ENCODE data around the gene TSPAN1. TPM values are rescaled to one million over a fixed set of nuclear protein-coding genes. Genes with fewer than 3 reads are reported as not detected.
"Not testable (repeated sequence)": the region's sequence is repeated elsewhere in the genome, so short reads cannot be mapped to it uniquely, and the experiment has no call there.

TSPAN1 gene
- total and polyA plus RNA-seq, 4 donors = 0.33 to 7.0 (median 2.1) TPM

GRCh38 chr1:46220808-46221207, 45.9 kb downstream of the TSPAN1 start:
- 85% methylated on average over 3 of the region's 3 CpGs for WGBS

DNA sequence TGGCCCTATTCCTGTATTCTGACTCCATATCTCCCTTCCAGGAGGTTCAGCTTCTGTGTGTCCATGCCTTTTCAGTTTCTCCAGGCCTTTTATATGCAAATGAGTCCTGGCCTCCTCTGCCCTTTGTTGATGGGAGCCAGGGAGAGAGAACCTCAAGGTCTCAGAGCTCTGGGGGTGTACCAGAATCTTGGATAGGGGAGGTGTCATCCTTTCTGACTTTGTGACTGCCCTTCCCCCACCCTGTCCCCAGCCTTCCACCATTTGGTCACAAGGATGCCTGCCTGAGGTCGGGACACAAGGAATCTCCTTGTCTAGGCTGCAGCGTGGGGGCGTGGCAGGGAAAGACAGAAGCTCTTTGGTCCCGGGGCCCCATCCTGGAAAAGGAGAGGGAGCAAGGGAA, 46.9 kb downstream of the TSPAN1 start:
- no peaks in the 10 kb centered on the region for H3K9me3 ChIP-seq (ENCODE audit: control insufficient read depth in 4 of 4, low read length in 3 of 4)
- no peaks in the 10 kb centered on the region for H3K27me3 ChIP-seq (ENCODE audit: control insufficient read depth in 4 of 4, insufficient read depth in 4 of 4, low read length in 3 of 4)
- no peak overlapping the region for H3K4me3 ChIP-seq (ENCODE audit: low read depth in 1 of 3, low read length in 3 of 3)
- H3K27ac ChIP-seq (ENCODE audit: low read depth in 1 of 2, low read length in 2 of 2) = no peak overlapping the region
- H3K9ac ChIP-seq (ENCODE audit: low read depth in 1 of 2, low read length in 2 of 2) = no peak overlapping the region
- whole genome bisulfite sequencing = 59% methylated on average over 4 of the region's 4 CpGs
- H3K4me1 ChIP-seq (ENCODE audit: control insufficient read depth in 4 of 4, insufficient read depth in 4 of 4, low read length in 3 of 4) = peaks cover 0 to 2% (median 0%) of the 10 kb centered on the region in 4 donors
- no peak for TF ChIP-seq HNF4G (IDR thresholded peaks at IDR 0.05)
- TF ChIP-seq, protein P1, sequence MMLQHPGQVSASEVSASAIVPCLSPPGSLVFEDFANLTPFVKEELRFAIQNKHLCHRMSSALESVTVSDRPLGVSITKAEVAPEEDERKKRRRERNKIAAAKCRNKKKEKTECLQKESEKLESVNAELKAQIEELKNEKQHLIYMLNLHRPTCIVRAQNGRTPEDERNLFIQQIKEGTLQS (IDR thresholded peaks at IDR 0.05) = no peak
- TF ChIP-seq FOXA2 (IDR thresholded peaks at IDR 0.05) = no peak
- no peak for TF ChIP-seq EGR1 (IDR thresholded peaks at IDR 0.05; ENCODE audit: low read depth in 2 of 2)
- no peak for TF ChIP-seq JUND (IDR thresholded peaks at IDR 0.05)
- TF ChIP-seq HNF4A (conservative IDR thresholded peaks at IDR 0.05) = no peak
- TF ChIP-seq NR2F2 (IDR thresholded peaks at IDR 0.05) = no peak
- no peak for TF ChIP-seq SP1 (IDR thresholded peaks at IDR 0.05)
- no peak for TF ChIP-seq YY1 (IDR thresholded peaks at IDR 0.05)
- TF ChIP-seq ZBTB33 (IDR thresholded peaks at IDR 0.05) = no peak
- no peak for TF ChIP-seq RXRA (IDR thresholded peaks at IDR 0.05)
- DNase-seq (ENCODE audit: low spot score) = no peak
- no peaks in the 10 kb centered on the region for H3K36me3 ChIP-seq (ENCODE audit: control insufficient read depth in 4 of 4, insufficient read depth in 3 of 4, low read depth in 1 of 4, low read length in 3 of 4)

More at GRCh38 chr1:46220808-46221207, 45.9 kb downstream of the TSPAN1 start:
- H3K9me3 ChIP-seq (ENCODE audit: control insufficient read depth in 4 of 4, low read length in 3 of 4) = no peaks in the 10 kb centered on the region
- DNase-seq (ENCODE audit: low spot score) = no peak
- H3K36me3 ChIP-seq (ENCODE audit: control insufficient read depth in 4 of 4, insufficient read depth in 3 of 4, low read depth in 1 of 4, low read length in 3 of 4) = no peaks in the 10 kb centered on the region
- H3K4me1 ChIP-seq (ENCODE audit: control insufficient read depth in 4 of 4, insufficient read depth in 4 of 4, low read length in 3 of 4) = peaks cover 0 to 2% (median 0%) of the 10 kb centered on the region in 4 donors
- H3K27me3 ChIP-seq (ENCODE audit: control insufficient read depth in 4 of 4, insufficient read depth in 4 of 4, low read length in 3 of 4) = no peaks in the 10 kb centered on the region
- H3K4me3 ChIP-seq (ENCODE audit: low read depth in 1 of 3, low read length in 3 of 3) = no peak overlapping the region
- no peak for TF ChIP-seq FOXA2 (IDR thresholded peaks at IDR 0.05)
- TF ChIP-seq NR2F2 (IDR thresholded peaks at IDR 0.05) = no peak
- no peak for TF ChIP-seq YY1 (IDR thresholded peaks at IDR 0.05)
- TF ChIP-seq MAX (IDR thresholded peaks at IDR 0.05) = no peak
- no peak for TF ChIP-seq SP1 (IDR thresholded peaks at IDR 0.05)
- no peak for TF ChIP-seq EGR1 (IDR thresholded peaks at IDR 0.05; ENCODE audit: low read depth in 2 of 2)
- no peak for TF ChIP-seq FOXA1 (IDR thresholded peaks at IDR 0.05)
- no peak for TF ChIP-seq RAD21 (IDR thresholded peaks at IDR 0.05)
- TF ChIP-seq HNF4A (conservative IDR thresholded peaks at IDR 0.05) = no peak
- TF ChIP-seq ZBTB33 (IDR thresholded peaks at IDR 0.05) = no peak
- no peak for TF ChIP-seq JUND (IDR thresholded peaks at IDR 0.05)
- TF ChIP-seq GABPA (IDR thresholded peaks at IDR 0.05 in 1 of 2, conservative IDR thresholded peaks at IDR 0.05 in 1 of 2) = no peak
- TF ChIP-seq, protein P2, sequence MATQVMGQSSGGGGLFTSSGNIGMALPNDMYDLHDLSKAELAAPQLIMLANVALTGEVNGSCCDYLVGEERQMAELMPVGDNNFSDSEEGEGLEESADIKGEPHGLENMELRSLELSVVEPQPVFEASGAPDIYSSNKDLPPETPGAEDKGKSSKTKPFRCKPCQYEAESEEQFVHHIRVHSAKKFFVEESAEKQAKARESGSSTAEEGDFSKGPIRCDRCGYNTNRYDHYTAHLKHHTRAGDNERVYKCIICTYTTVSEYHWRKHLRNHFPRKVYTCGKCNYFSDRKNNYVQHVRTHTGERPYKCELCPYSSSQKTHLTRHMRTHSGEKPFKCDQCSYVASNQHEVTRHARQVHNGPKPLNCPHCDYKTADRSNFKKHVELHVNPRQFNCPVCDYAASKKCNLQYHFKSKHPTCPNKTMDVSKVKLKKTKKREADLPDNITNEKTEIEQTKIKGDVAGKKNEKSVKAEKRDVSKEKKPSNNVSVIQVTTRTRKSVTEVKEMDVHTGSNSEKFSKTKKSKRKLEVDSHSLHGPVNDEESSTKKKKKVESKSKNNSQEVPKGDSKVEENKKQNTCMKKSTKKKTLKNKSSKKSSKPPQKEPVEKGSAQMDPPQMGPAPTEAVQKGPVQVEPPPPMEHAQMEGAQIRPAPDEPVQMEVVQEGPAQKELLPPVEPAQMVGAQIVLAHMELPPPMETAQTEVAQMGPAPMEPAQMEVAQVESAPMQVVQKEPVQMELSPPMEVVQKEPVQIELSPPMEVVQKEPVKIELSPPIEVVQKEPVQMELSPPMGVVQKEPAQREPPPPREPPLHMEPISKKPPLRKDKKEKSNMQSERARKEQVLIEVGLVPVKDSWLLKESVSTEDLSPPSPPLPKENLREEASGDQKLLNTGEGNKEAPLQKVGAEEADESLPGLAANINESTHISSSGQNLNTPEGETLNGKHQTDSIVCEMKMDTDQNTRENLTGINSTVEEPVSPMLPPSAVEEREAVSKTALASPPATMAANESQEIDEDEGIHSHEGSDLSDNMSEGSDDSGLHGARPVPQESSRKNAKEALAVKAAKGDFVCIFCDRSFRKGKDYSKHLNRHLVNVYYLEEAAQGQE (IDR thresholded peaks at IDR 0.05) = no peak
- H3K27ac ChIP-seq (ENCODE audit: low read depth in 1 of 2, low read length in 2 of 2) = no peak overlapping the region
- no peak overlapping the region for H3K9ac ChIP-seq (ENCODE audit: low read depth in 1 of 2, low read length in 2 of 2)

- H3K27ac ChIP-seq (ENCODE audit: low read depth in 1 of 2, low read length in 2 of 2); DNase-seq (ENCODE audit: low spot score): not testable (repeated sequence)
- 68% methylated on average over 11 of the region's 11 CpGs for WGBS
These were observed 48.2 kb downstream of the TSPAN1 start for GRCh38 chr1:46223055-46223454.

More at GRCh38 chr1:46223055-46223454, 48.2 kb downstream of the TSPAN1 start:
- not testable (repeated sequence) for H3K4me1 ChIP-seq (ENCODE audit: control insufficient read depth in 4 of 4, insufficient read depth in 4 of 4, low read length in 3 of 4); H3K36me3 ChIP-seq (ENCODE audit: control insufficient read depth in 4 of 4, insufficient read depth in 3 of 4, low read depth in 1 of 4, low read length in 3 of 4); H3K4me3 ChIP-seq (ENCODE audit: low read depth in 1 of 3, low read length in 3 of 3); H3K9ac ChIP-seq (ENCODE audit: low read depth in 1 of 2, low read length in 2 of 2); H3K9me3 ChIP-seq (ENCODE audit: control insufficient read depth in 4 of 4, low read length in 3 of 4); H3K27me3 ChIP-seq (ENCODE audit: control insufficient read depth in 4 of 4, insufficient read depth in 4 of 4, low read length in 3 of 4)

Measured in liver (tissue), 9 donors.